Occipital lobe (tissue), 2 donors: ENCODE results near the gene STK25. TPM values are rescaled to one million over a fixed set of nuclear protein-coding genes. Genes with fewer than 3 reads are reported as not detected.
"Not testable (repeated sequence)": the region's sequence is repeated elsewhere in the genome, so short reads cannot be mapped to it uniquely, and the experiment has no call there.

Experiments
- DNase-seq: peaks from one replicate; lab custom pipeline; 2025; lab: John Stamatoyannopoulos, UW
- total RNA-seq: library from RNA; depleted of rRNA; stranded (reverse); fragments of >200 nt; gene quantifications from one replicate; pipeline ENCODE4 v1.2.3, GENCODE V29; 2014

STK25 gene
- total RNA-seq, 1 donor from 2014 or later: 160 TPM

DNA sequence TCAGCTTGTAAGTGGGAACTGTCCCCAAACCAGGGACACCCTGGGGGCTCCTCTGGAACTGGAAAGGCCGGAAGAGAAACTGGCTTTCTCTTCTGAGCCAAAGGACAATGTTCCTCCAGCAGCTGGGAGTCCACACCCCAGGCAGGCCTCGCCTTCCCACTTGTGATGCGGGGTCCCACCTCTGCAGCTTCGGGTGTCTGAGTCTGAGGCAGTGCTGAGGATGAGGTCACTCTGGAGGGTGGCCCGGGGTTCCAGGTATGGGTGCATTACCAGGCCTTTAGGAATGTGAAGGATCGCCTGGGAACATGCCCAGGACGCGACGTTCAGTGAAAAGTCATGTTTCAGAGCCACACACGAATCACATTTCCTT lies 32.0 kb upstream of the STK25 start:
- DNase-seq: no peak

DNA sequence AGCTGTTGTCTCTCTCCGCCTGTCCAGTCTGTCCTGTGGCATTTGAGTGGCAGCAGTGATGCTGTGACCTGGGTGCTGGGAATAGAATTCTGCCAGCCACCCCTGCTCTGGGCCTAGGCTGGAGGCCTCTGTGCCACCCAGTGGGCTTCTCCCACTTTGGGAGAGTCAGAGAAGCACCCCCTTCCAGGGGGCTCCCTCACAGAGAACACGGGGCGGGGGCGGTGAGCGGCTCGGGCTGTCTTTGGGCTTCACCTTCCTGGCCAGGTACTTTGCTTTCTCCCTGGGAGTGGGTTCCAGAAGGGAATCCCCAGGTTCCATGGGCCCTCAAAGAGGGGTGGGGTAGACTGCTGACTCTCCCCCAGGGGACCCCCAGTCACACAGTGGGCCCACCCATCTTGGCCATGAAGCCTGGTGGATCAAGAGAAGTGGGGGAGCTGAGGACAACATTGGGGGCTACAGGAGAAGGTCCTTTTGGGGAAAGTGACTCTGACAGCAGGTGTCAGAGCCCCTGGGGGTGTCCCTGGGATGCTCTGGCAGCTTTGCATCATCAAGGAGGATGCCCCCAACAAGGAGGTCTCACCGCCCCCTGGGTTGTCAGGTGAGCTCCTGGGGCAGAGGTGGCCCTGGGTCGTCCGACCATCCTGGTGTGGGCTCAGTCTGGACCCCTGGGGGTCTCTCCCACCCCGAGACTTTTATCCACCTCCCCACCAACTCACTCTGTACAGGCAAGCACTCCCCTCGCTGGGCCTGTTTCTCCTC lies 31.4 kb upstream of the STK25 start:
- DNase-seq: no peak

DNA sequence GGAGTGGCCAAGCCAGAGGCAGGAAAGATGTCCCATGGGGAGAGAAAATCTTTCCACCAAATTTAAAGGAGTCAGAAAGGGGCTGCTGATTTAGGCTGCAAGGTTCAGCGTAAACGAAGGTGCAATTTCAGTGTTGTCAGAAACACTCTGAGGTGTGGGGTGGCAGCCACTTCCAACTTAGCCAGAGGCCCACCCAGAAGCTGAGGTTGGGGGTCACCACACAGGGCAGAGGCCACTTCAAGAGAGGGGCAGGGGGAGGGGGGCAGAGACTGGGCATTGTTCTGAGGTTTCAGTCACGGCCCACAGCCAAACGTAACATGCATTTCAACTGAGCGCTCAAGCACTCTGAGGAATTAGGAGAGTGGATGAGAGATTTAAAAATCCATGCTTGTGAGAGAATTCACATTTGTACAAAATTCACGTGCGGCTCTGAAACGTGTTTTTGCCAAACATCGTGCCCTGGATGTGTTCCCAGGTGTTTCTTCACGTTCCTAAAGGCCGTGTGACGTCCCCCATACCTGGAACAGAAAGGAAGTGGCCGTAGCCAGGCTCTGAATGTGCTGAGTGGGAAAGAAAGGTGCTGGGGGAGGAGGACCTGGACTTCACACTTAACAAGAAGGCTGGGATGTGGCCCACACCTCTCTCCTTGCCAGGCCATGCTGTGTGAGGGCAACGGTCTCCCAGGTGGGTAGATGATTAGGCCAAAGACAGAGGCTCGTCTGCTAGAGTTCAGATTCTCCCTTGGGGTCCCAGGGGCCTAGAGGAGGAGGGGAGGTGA lies 30.6 kb upstream of the STK25 start:
- no peak for DNase-seq

DNA sequence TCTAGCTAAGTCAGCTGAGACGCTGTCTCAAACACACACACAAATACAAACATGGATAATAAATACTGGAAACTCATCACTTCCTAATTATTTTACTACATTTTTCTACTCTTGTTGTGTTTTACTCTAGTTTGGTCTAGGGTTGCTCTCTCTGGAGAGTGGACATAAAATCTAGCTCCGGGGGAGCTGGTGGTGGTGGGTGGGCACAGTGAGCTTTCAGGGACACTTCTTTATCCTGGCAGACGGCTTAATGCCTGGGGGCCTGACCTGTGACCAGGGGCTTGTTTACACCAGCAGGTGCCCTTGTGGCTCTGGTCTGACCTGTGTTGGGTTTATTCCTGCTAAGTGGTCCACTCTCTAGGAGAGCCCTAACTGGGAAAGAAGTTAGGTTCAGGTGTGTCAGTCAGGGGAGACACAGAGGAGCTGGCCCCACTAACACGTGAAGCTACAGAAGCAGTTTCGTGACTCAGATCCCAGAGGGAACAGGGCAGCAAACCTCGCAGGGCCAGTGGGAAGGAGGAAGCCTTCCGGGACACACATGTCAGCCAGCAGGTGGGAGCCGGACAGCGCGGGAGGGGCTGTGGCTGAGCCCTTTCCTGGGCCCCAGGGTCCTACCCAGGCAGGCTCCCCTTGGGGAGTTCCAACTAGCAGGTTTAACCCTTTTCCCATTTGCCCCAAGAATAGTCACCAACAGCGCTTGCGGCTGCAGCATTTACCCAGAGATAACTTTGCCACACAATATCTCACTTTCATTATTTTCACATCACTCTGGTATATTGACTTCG lies 27.7 kb upstream of the STK25 start:
- no peak for DNase-seq

- no peak for DNase-seq
These were observed 26.5 kb upstream of the STK25 start for GRCh38 chr2:241534701-241535375.

GRCh38 chr2:241534293-241534692 lies 25.9 kb upstream of the STK25 start:
- no peak for DNase-seq

- DNase-seq: no peak
These were observed 24.6 kb upstream of the STK25 start for GRCh38 chr2:241532733-241533601.

- no peak for DNase-seq
These were observed 23.8 kb upstream of the STK25 start for GRCh38 chr2:241532168-241532567.

DNA sequence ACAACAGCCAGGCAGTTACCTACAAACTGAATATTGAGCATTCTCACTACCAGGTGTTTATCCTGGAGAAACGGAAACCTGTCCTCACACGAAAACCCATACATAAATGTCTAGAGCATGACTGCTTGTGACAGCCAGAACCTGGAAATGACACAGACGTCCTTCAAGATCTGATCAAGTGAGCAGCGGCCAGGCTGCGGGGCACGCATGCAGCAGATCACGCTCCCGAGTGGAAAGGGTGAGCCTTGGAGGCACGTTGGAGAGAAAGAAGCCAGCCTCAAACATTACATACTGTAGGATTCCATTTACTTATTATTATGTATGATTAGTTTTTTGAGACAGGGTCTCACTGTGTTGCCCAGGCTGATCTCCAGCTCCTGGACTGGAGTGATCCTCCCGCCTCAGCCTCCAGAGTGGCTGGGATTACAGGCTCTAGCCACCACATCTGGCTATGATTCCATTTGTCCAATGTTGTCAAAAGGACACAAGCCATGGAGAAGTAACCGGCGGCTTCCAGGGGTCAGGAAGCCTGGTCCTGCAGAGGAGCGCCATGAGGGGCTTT lies 22.9 kb upstream of the STK25 start:
- DNase-seq: no peak

- DNase-seq: no peak
These were observed 22.2 kb upstream of the STK25 start for GRCh38 chr2:241530571-241530970.

DNA sequence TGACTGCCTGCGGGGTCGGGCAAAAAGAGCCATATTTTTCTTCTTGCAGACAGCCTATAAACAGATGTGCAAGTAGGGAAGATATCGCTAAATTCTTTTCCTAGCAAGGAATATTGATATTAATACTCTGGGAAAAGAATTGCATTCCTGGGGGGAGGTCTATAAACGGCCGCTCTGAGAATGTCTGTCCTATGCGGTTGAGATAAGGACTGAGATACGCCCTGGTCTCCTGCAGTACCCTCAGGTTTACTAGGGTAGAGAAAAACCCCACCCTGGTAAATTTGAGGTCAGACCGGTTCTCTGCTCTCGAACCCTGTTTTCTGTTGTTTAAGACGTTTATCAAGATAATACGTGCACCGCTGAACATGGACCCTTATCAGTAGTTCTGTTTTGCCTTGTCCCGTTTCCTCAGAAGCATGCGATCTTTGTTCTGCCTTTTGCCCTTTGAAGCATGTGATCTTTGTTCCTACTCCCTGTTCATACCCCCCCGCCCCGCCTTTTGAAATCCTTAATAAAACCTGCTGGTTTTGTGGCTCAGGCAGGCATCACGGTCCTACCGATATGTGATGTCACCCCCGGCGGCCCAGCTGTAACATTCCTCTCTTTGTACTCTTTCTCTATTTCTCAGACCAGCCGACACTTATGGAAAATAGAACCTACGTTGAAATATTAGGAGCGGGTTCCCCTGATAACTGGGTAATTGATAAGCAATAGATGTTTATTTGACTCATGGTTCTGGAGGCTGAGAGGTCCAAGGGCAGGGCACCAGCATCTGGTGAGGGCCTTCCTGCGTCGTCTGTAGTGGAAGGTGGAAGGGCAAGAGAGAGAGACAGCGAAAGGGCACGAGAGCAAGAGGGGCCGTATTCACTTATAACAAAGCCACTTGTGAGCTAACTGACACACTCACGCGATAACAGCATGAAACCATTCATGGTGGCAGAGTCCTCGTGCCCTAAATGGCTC lies 17.7 kb upstream of the STK25 start:
- not testable (repeated sequence) for DNase-seq

- no peak for DNase-seq
These were observed 14.1 kb upstream of the STK25 start for GRCh38 chr2:241522477-241522876.

DNA sequence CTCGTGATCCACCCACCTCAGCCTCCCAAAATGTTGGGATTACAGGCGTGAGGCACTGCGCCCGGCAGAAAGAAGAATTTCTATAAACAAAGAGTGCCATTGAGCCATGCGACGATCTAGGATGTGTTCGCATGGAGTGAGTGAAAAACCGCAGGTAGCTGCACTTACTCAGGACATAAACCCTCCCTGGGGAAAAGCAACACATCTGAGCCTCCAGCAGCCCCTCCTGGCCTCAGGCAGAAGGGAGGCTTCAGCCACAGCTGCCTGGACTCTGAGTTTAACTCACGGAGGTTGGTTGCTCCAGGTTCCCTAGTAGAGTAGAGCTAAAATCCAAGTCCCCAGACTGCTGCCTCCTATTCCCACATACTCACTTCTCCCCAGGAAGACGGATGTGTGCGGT lies 11.3 kb upstream of the STK25 start:
- no peak for DNase-seq

DNA sequence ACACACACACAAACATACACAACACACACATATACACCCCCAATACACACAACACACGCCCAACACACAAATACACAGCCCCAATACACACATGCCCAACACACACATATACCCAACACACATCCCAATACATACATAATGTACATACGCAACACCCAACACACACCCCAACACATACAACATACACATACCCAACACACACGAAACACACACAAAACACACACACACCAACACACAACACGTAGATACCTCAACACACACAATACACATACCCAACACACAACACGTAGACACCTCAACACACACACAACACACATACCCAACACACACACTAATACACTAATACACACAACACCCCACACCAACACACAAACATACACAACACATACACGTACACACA lies 8.9 kb upstream of the STK25 start:
- no peak for DNase-seq

- no peak for DNase-seq
These were observed 8.2 kb upstream of the STK25 start for GRCh38 chr2:241516520-241516965.

GRCh38 chr2:241514986-241515737 lies 6.8 kb upstream of the STK25 start:
- DNase-seq: no peak

- DNase-seq: no peak
These were observed 6.2 kb upstream of the STK25 start for GRCh38 chr2:241514553-241514952.

GRCh38 chr2:241511091-241511741 lies 2.8 kb upstream of the STK25 start:
- no peak for DNase-seq
